ENCODE data around the gene ETV6.
A peak's percentile ranks its signal among the peaks of the same experiment; 100 is the strongest.

- TF ChIP-seq TAF1 (IDR thresholded peaks at IDR 0.05; ENCODE audit: borderline replicate concordance, low read depth, low read length) (no peak), POLR2A (IDR thresholded peaks at IDR 0.05; ENCODE audit: low read depth, low read length) (peak; percentile 6; the same call in 1 of the 2 replicates), POLR2AphosphoS5 (IDR thresholded peaks at IDR 0.05; ENCODE audit: low read depth, low read length) (peak; percentile 17; the same call in 1 of the 2 replicates)
Measured at GRCh38 chr12:11729439-11730150, 80.1 kb downstream of the ETV6 start.

All from GM12892 (cell line).